ENCODE data around the gene APLP1. TPM values are rescaled to one million over a fixed set of nuclear protein-coding genes. Genes with fewer than 3 reads are reported as not detected.

APLP1 gene
- total RNA-seq, 4 donors from 2014 or later, result 0.44 to 1.7 (median 0.76) TPM; not detected in 1

- intact Hi-C loops (cut with DNase I), result no loop called here
- H3K9me3 ChIP-seq, result peaks cover 0 to 7% (median 0%) of the 10 kb centered on the region in 3 donors
- peaks cover 0 to 20% (median 3%) of the 10 kb centered on the region in 3 donors for H3K4me1 ChIP-seq
- no peak overlapping the region for H3K27ac ChIP-seq
- no peak overlapping the region for H3K4me3 ChIP-seq
- no peaks in the 10 kb centered on the region for H3K36me3 ChIP-seq
- DNase-seq, result no peak
- TF ChIP-seq POLR2A (IDR thresholded peaks at IDR 0.05), result no peak
- TF ChIP-seq, protein P1, sequence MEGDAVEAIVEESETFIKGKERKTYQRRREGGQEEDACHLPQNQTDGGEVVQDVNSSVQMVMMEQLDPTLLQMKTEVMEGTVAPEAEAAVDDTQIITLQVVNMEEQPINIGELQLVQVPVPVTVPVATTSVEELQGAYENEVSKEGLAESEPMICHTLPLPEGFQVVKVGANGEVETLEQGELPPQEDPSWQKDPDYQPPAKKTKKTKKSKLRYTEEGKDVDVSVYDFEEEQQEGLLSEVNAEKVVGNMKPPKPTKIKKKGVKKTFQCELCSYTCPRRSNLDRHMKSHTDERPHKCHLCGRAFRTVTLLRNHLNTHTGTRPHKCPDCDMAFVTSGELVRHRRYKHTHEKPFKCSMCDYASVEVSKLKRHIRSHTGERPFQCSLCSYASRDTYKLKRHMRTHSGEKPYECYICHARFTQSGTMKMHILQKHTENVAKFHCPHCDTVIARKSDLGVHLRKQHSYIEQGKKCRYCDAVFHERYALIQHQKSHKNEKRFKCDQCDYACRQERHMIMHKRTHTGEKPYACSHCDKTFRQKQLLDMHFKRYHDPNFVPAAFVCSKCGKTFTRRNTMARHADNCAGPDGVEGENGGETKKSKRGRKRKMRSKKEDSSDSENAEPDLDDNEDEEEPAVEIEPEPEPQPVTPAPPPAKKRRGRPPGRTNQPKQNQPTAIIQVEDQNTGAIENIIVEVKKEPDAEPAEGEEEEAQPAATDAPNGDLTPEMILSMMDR (IDR thresholded peaks at IDR 0.05), result no peak
- WGBS, 2 donors, result 70 to 71% methylated on average over 5 of the region's 5 CpGs
- H3K27me3 ChIP-seq, result peaks cover 0 to 8% (median 0%) of the 10 kb centered on the region in 4 donors
Measured at GRCh38 chr19:35928507-35928906, 60.1 kb downstream of the APLP1 start.

Small RNA genes within 50 kb of the gene (small RNA-seq; reads per million reads assigned to genes)
- gene RN7SL402P, result 0 reads per million in 4 donors

Other genes with a start within 250 kb of the APLP1 start
- 10 to 100 TPM; 52.1 to 59.1 (median 53.0) TPM for gene RBM42, start 239.5 kb upstream of the APLP1 start, total RNA-seq
- gene ETV2, start 226.8 kb upstream of the APLP1 start, total RNA-seq, result under 1 TPM in 2 of 4 donors, not detected in 2; 0.31 to 0.44 TPM
- gene COX6B1, start 220.3 kb upstream of the APLP1 start, total RNA-seq, result 100 to 1,000 TPM; 582 to 942 (median 761) TPM
- gene UPK1A, start 202.1 kb upstream of the APLP1 start, total RNA-seq, result 10 to 100 TPM in 1 of 4 donors, 1 to 10 TPM in 2, not detected in 1; 4.6 to 18.7 (median 9.8) TPM
- gene ZBTB32, start 164.0 kb upstream of the APLP1 start, total RNA-seq, result under 1 TPM in 1 of 4 donors, not detected in 3; 0.38 TPM
- 10 to 100 TPM in 3 of 4 donors, 1 to 10 TPM in 1; 7.5 to 33.7 (median 15.6) TPM for gene KMT2B, start 150.6 kb upstream of the APLP1 start, total RNA-seq
- 1 to 10 TPM in 3 of 4 donors, under 1 TPM in 1; 0.87 to 4.8 (median 4.3) TPM for gene IGFLR1, start 126.1 kb upstream of the APLP1 start, total RNA-seq
- gene U2AF1L4, start 123.2 kb upstream of the APLP1 start, total RNA-seq, result 10 to 100 TPM; 10.2 to 19.0 (median 17.5) TPM
- 10 to 100 TPM; 23.3 to 33.9 (median 32.3) TPM for gene PSENEN, start 122.9 kb upstream of the APLP1 start, total RNA-seq
- 10 to 100 TPM in 2 of 4 donors, 1 to 10 TPM in 2; 5.7 to 13.4 (median 9.5) TPM for gene LIN37, start 120.0 kb upstream of the APLP1 start, total RNA-seq
- 10 to 100 TPM in 1 of 4 donors, 1 to 10 TPM in 3; 1.7 to 21.9 (median 3.6) TPM for gene HSPB6, start 111.5 kb upstream of the APLP1 start, total RNA-seq
- 1 to 10 TPM; 3.7 to 9.7 (median 8.6) TPM for gene PROSER3, start 110.4 kb upstream of the APLP1 start, total RNA-seq
- gene ARHGAP33, start 93.0 kb upstream of the APLP1 start, total RNA-seq, result 1 to 10 TPM; 1.3 to 8.4 (median 2.3) TPM
- gene PRODH2, start 55.7 kb upstream of the APLP1 start, total RNA-seq, result not detected
- gene NPHS1, start 16.1 kb upstream of the APLP1 start, total RNA-seq, result not detected
- under 1 TPM in 1 of 4 donors, not detected in 3; 0.57 TPM for gene KIRREL2, start 11.7 kb upstream of the APLP1 start, total RNA-seq
- gene NFKBID, start 32.0 kb downstream of the APLP1 start, total RNA-seq, result 10 to 100 TPM in 2 of 4 donors, 1 to 10 TPM in 2; 4.0 to 29.4 (median 11.6) TPM
- gene HCST, start 34.0 kb downstream of the APLP1 start, total RNA-seq, result 1 to 10 TPM in 1 of 4 donors, not detected in 3; 1.3 TPM
- 10 to 100 TPM in 3 of 4 donors, 1 to 10 TPM in 1; 4.5 to 95.9 (median 33.8) TPM for gene TYROBP, start 39.7 kb downstream of the APLP1 start, total RNA-seq
- gene LRFN3, start 67.8 kb downstream of the APLP1 start, total RNA-seq, result 10 to 100 TPM in 1 of 4 donors, 1 to 10 TPM in 3; 5.6 to 12.4 (median 7.5) TPM
- 10 to 100 TPM; 17.6 to 40.1 (median 29.6) TPM for gene SDHAF1, start 126.6 kb downstream of the APLP1 start, total RNA-seq
- gene SYNE4, start 140.2 kb downstream of the APLP1 start, total RNA-seq, result under 1 TPM in 3 of 4 donors, not detected in 1; 0.26 to 0.95 (median 0.57) TPM
- 10 to 100 TPM; 14.6 to 28.6 (median 18.8) TPM for gene ALKBH6, start 145.6 kb downstream of the APLP1 start, total RNA-seq
- gene CLIP3, start 164.3 kb downstream of the APLP1 start, total RNA-seq, result 10 to 100 TPM in 1 of 4 donors, 1 to 10 TPM in 2, under 1 TPM in 1; 0.80 to 15.3 (median 2.7) TPM
- gene THAP8, start 185.7 kb downstream of the APLP1 start, total RNA-seq, result 1 to 10 TPM; 2.8 to 4.8 (median 3.6) TPM
- 1 to 10 TPM; 1.1 to 4.8 (median 3.5) TPM for gene WDR62, start 186.3 kb downstream of the APLP1 start, total RNA-seq
- gene OVOL3, start 242.6 kb downstream of the APLP1 start, total RNA-seq, result not detected
- 10 to 100 TPM; 41.7 to 58.0 (median 47.6) TPM for gene POLR2I, start 246.3 kb downstream of the APLP1 start, total RNA-seq
- gene TBCB, start 246.9 kb downstream of the APLP1 start, total RNA-seq, result 100 to 1,000 TPM in 3 of 4 donors, 10 to 100 TPM in 1; 97.9 to 157 (median 117) TPM

Data from esophagus squamous epithelium (tissue), 5 donors.